H1 (cell line): Measurements from ENCODE around the gene RELB.

Experiments
- CEBPB ChIP-seq: IDR thresholded peaks from 2 replicates; pipeline ENCODE4 v1.6.1; 2012; ENCODE audit warnings: low read depth, low read length
- CHD2 ChIP-seq: IDR thresholded peaks from 2 replicates; pipeline ENCODE4 v1.6.1; 2012; ENCODE audit warnings: low read length, improper control_type of control experiment
- CTCF ChIP-seq, 3 experiments: IDR thresholded peaks; 1 replicate in 2 of 3; 2 replicates in 1 of 3; pipeline versions ENCODE4 v1.5.1 to v1.6.1; 2011; ENCODE audit warnings: low read length in 3 of 3, mild to moderate bottlenecking in 3 of 3, inconsistent platforms in 2 of 3, low read depth in 1 of 3, moderate library complexity in 1 of 3; ENCODE audit not compliant: insufficient read depth in 1 of 3; ENCODE audit errors: control extremely low read depth in 1 of 3
- EZH2 ChIP-seq: fragments of 200-600 bp; sonication (generic); IDR thresholded peaks from 2 replicates; pipeline ENCODE4 v1.7.1; 2012; ENCODE audit warnings: low read depth, mild to moderate bottlenecking, moderate library complexity, low read length, inconsistent platforms; ENCODE audit not compliant: severe bottlenecking
- GTF2F1 ChIP-seq: IDR thresholded peaks from 2 replicates; pipeline ENCODE4 v1.6.1; 2012; ENCODE audit warnings: low read depth, low read length, improper control_type of control experiment, borderline replicate concordance
- JUND ChIP-seq: IDR thresholded peaks from 2 replicates; pipeline ENCODE4 v1.6.1; 2011; ENCODE audit warnings: mild to moderate bottlenecking, improper control_type of control experiment, low read length
- ZNF274 ChIP-seq: IDR thresholded peaks from 2 replicates; pipeline ENCODE4 v1.7.0; 2012; ENCODE audit warnings: low read length, borderline replicate concordance; ENCODE audit errors: extremely low read depth

GRCh38 chr19:45049073-45049736 lies 47.9 kb downstream of the RELB start:
- no peak for TF ChIP-seq CHD2
- no peak for TF ChIP-seq ZNF274
- no peak for TF ChIP-seq EZH2
- TF ChIP-seq GTF2F1, result no peak
- no peak for TF ChIP-seq CTCF (IDR thresholded peaks at IDR 0.05; ENCODE audit: control extremely low read depth in 1 of 3, insufficient read depth in 1 of 3, low read depth in 1 of 3, low read length in 3 of 3)
- no peak for TF ChIP-seq CEBPB
- no peak for TF ChIP-seq JUND
